SHP77 treated with DMSO at 0.1 percent for 48 hours (cell line): ENCODE measurements around the gene INSYN2B.

Source experiments
- DNase-seq: peaks from one replicate; lab custom pipeline; 2025; lab: John Stamatoyannopoulos, UW

INSYN2B gene

DNA sequence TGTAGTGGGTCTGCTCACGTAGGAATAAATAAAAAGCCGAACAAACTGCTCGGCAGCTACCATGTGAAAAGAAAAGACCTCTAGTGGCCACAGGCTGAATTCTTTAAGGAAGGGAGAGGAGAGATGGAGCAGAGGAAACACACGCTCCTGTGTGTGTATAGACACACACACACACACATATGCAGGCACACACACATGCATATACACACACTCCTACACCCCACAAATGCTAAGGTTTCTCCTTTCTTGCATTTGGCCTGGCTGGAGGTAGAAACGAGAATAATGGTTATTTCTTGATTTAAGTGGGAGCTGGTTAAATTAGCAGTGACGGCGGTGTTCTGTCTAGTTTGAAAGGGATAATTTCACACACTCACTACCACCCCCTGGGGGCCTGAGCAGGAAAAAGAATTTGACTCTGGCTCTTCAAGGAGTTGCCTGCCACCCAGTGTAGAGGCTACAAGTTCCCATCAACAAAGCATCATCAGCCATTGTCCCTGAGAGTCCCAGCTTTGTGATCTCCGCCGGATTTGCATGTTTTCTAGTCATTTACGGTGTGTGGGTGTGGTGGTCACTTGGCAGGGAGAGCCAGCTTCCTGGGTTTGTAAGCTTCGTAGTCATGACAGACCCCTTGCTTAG, at the start of gene INSYN2B:
Gene INSYN2B, minus strand, starts transcription at position 78 of the 636 bp plus-strand sequence. CDS start 96,597 bp downstream, outside the sequence.
- DNase-seq: peak; percentile 17

DNA sequence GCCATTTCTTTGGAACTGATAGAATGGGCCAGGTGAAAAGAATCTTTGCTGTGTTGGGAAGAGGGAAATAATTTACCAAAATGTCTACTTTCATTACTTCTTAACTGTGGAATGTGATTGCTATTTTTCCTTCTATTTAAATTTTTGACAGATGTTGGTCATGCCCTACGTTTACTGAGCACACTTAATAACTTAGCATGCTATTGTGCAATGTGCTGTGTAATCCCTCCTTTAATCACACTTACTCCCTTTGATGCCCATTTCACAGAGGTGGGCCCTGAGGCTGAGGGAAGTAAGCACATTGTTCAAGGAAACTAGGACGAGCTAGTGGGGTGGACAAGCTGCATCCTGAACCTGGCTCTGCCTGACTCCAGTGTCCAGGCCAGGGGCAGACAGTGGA, 47.8 kb upstream of the INSYN2B start:
- no peak for DNase-seq

- DNase-seq: no peak
These were observed 45.6 kb upstream of the INSYN2B start for GRCh38 chr5:170025853-170026252.

- DNase-seq: no peak
These were observed 41.2 kb upstream of the INSYN2B start for GRCh38 chr5:170021506-170021905.

DNA sequence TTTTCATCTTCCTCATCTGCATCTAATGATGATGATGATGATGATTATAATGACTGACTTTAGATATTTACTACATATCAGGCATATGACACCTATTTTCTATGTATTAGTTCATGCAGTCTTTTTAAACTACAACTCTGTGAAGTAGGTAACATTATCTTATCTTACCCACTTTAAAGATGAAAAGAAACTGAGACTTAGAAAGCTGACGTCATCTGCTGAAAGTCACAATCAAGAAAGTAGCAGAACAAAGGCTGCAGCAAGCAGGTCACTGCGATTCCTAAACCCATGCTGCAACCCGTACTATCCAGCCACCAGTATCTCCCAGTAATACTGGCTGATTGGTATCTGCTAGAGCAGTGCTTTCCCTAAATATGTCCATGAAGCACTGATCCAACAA, 40.1 kb upstream of the INSYN2B start:
- DNase-seq: no peak

DNA sequence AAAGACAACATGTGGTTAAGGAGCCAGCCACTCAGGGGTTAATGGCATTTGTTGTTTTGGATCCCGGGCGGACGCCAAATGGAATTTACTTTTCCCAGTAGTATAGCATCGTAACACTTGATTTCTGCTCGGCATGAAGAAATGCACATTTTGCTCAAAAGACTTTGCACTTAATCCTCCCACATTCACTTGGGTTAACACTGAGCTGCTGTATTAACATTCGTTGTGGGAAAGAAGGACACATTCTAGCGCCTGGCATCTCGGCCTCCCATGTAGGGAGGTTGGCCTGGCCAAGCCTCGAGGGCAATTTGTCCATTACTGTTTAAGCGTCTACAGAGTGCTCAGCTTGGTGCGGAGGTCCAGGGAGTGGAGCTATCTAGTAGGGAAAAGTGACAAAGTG, 32.3 kb upstream of the INSYN2B start:
- no peak for DNase-seq

DNA sequence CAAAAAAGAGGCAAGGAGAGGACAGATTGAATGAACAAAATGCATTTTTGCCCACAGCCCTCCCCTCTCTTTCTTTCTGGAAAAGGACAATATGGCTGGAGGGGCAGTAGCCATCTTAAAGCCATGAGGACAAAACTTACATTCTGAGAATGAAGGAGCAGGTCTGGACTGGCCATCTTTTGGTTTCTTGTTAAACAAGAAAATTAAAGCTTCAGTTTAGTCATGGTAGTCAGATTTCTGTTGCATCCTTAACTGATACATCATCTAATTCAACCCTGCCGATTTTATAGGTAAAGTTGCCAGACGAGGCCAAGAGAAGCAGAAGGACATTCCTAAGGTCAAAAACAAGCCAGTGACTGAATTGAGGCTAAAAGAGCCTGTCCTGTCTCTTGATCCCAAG, 31.5 kb upstream of the INSYN2B start:
- no peak for DNase-seq

- DNase-seq: no peak
These were observed 30.3 kb upstream of the INSYN2B start for GRCh38 chr5:170010595-170010994.

GRCh38 chr5:170008376-170008775, 28.1 kb upstream of the INSYN2B start:
- DNase-seq: no peak

GRCh38 chr5:170006021-170006420, 25.7 kb upstream of the INSYN2B start:
- DNase-seq: no peak

- DNase-seq: no peak
These were observed 19.9 kb upstream of the INSYN2B start for GRCh38 chr5:170000155-170000554.

- DNase-seq: no peak
These were observed 19.3 kb upstream of the INSYN2B start for GRCh38 chr5:169999621-170000020.

DNA sequence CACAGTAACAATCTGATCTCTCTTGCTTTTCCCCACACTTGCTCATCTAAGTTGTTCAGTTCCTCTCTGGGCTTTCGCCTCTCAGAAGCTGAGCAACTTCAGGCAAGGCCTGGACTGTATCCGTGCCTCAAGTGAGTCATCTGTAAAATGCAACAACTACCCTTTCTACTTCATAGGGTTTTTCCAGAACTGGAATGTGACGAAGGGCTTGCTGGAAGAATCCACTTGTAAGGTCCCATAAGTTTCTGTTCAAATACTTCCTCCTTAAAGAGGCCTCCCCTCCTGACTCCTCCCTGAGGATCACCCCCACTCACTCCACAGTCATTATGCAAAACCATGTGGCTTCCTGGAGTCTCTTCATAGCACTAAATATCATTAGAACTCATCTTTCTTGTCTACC, 17.5 kb upstream of the INSYN2B start:
- no peak for DNase-seq

DNA sequence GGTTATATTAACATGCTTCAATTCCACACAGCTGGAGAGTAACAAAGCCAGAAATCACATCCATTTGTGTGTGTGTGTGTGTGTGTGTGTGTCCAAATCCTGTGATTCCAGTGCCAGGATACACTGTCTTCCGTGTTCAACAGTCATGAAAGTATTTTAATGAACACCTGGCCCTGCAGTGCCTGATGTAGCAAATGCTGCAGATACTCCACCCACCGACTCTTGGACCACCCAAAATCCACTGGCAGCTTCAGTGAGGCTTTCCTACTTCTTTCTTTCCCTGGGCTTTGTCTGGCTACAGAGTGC, 13.1 kb upstream of the INSYN2B start:
- no peak for DNase-seq

- no peak for DNase-seq
These were observed 12.6 kb upstream of the INSYN2B start for GRCh38 chr5:169992789-169993484.

GRCh38 chr5:169991115-169991869, 11.0 kb upstream of the INSYN2B start:
- no peak for DNase-seq

DNA sequence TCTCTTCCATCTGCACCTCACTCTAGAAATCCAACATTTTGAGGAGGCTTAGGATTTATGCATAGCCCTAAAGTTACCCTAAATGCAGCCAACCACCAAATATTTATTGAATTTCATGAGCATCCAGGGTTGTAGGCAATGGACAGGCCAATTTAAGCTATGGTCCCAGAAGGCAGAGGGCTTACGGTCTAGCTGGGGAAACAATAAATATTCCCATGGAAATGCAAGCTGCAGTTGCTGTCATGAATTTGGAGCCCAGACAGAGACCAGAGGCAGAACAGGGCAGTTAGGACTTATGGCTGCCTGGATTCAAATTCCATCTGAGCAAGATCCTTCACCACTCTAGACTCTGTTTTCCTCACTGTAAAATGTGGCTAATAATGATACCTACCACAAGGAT, 9.1 kb upstream of the INSYN2B start:
- no peak for DNase-seq

- DNase-seq: no peak
These were observed 8.7 kb upstream of the INSYN2B start for GRCh38 chr5:169988947-169989346.

DNA sequence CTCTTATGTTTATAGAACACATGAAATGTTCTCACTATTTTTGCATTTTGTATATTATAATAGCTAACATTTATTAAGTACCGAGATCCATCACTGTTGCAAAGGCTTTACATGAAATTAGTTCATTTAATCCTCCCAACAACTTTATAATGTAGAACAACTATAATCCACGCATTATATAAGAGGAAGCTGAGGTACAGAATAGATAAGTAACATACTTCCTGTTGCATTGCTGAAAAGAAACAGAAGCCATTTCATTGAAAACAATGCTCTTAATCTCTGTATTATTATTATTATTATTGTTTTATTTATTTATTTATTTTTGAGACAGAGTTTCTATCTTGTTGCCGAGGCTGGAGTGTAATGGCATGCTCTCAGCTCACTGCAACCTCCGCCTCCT, 7.9 kb upstream of the INSYN2B start:
- DNase-seq: no peak

DNA sequence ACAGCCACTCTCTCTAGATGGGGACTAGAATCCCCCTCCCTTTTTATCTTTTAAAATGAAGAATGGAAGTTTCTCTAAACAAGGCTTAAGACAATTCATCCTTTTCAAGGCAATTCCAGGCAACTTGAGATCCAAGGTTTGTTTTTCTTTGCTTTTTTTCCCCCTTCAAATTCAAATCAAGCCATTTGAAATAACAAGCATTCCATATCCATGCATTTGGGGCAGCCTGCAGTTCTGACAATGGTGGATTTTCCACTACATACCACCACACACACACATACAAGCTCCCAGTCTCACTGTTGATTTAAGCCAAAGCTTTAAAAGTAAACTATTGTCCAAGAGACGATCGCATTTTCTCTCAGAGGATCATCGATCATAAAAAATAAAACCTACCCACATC, 424 bp downstream of the INSYN2B start:
- no peak for DNase-seq

- DNase-seq: no peak
These were observed 1.6 kb downstream of the INSYN2B start for GRCh38 chr5:169978714-169979113.

GRCh38 chr5:169974121-169974770, 6.0 kb downstream of the INSYN2B start:
- DNase-seq: no peak

- no peak for DNase-seq
These were observed 7.2 kb downstream of the INSYN2B start for GRCh38 chr5:169973056-169973455.
